WTC11 (cell line): ENCODE measurements around the gene ZNF700.

Source experiments
- ATF2 ChIP-seq: sonication (generic); formaldehyde crosslinking; IDR thresholded peaks from 2 replicates; pipeline ENCODE4 v1.8.1; 2022; ENCODE audit warnings: low read depth, missing genetic modification reagents, borderline replicate concordance
- CBFB ChIP-seq: sonication (generic); formaldehyde crosslinking; IDR thresholded peaks from 2 replicates; pipeline ENCODE4 v1.8.1; 2022; ENCODE audit warnings: mild to moderate bottlenecking, low read depth, missing genetic modification reagents
- CTCF ChIP-seq: fragments of 200-600 bp; IDR thresholded peaks from 2 replicates; pipeline ENCODE4 v1.8.0; 2022; ENCODE audit warnings: antibody characterized with exemption
- NR2C2 ChIP-seq: sonication (generic); formaldehyde crosslinking; IDR thresholded peaks from 2 replicates; pipeline ENCODE4 v1.8.0; 2022; ENCODE audit warnings: mild to moderate bottlenecking, missing genetic modification reagents
- NR3C1 ChIP-seq: sonication (generic); formaldehyde crosslinking; conservative IDR thresholded peaks from 2 replicates; pipeline ENCODE4 v1.8.1; 2023; ENCODE audit warnings: low read depth, mild to moderate bottlenecking, missing genetic modification reagents

DNA sequence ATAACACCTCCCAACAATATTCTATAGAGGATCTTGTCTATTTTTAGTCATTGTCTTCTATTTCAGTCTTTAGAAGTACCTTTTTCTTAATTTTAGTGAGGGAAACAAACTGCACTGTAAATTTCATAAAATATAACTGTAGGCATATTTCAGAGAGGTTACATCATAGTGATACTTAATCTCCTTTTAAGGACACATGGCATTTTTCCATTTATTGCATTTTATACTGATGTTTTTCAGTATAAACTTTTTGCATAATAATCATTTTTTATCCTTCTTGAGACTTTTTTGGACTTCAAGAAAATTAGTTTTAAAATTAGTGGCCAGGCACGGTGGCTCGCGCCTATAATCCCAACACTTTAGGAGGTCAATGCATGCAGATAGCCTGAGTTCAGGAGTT is 6.6 kb downstream of the ZNF700 start:
- TF ChIP-seq NR3C1 (CRISPR knock-in tag) (no peak), ATF2 (no peak), CBFB (CRISPR knock-in tag) (no peak), NR2C2 (CRISPR knock-in tag) (no peak), CTCF (no peak)
